SK-N-SH treated with all-trans-retinoic acid at 6 μM for 48 hours (cell line): ENCODE data around the gene IFT52.

ENCODE experiments used
- ATAC-seq: fragments of 200-7000 bp; cut with Tn5 transposase; 3 replicates; pipeline ENCODE4 v1.9.1; 2020; ENCODE audit warnings: mild to moderate bottlenecking, moderate library complexity
- ARNTL ChIP-seq: fragments of 450-650 bp; formaldehyde crosslinking; IDR thresholded peaks from 2 replicates; pipeline ENCODE4 v1.5.0; 2020; ENCODE audit warnings: low read depth, mild to moderate bottlenecking, moderate library complexity, borderline replicate concordance
- BACH2 ChIP-seq: fragments of 250-450 bp; sonication (Bioruptor Pico); IDR thresholded peaks from 2 replicates; pipeline ENCODE4 v1.9.0; 2021; ENCODE audit warnings: mild to moderate bottlenecking, borderline replicate concordance
- CSDC2 ChIP-seq: fragments of 250-450 bp; sonication (Bioruptor Pico); IDR thresholded peaks from 2 replicates; pipeline ENCODE4 v1.5.0; 2020; ENCODE audit warnings: mild to moderate bottlenecking, moderate library complexity
- CSRNP3 ChIP-seq: fragments of 250-450 bp; sonication (Bioruptor Pico); IDR thresholded peaks from 2 replicates; pipeline ENCODE4 v1.5.1; 2021; ENCODE audit warnings: mild to moderate bottlenecking, moderate library complexity
- ESRRG ChIP-seq: fragments of 250-450 bp; sonication (Bioruptor Pico); IDR thresholded peaks from 2 replicates; pipeline ENCODE4 v1.6.1; 2021; ENCODE audit warnings: mild to moderate bottlenecking
- GLIS3 ChIP-seq: fragments of 250-450 bp; sonication (Bioruptor Pico); IDR thresholded peaks from 2 replicates; pipeline ENCODE4 v1.5.0; 2020; ENCODE audit warnings: mild to moderate bottlenecking, moderate library complexity
- ISL1 ChIP-seq: fragments of 250-450 bp; sonication (Bioruptor Pico); IDR thresholded peaks from 2 replicates; pipeline ENCODE4 v2.1.2; 2022; ENCODE audit warnings: mild to moderate bottlenecking, moderate library complexity
- PPARA ChIP-seq: fragments of 250-450 bp; sonication (Bioruptor Pico); IDR thresholded peaks from 2 replicates; pipeline ENCODE4 v1.5.0; 2020; ENCODE audit warnings: mild to moderate bottlenecking, borderline replicate concordance
- RARB ChIP-seq: fragments of 250-450 bp; sonication (Bioruptor Pico); IDR thresholded peaks from 2 replicates; pipeline ENCODE4 v1.8.0; 2021; ENCODE audit warnings: mild to moderate bottlenecking, moderate library complexity
- SNAI2 ChIP-seq: fragments of 250-450 bp; sonication (Bioruptor Pico); IDR thresholded peaks from 2 replicates; pipeline ENCODE4 v1.5.0; 2020; ENCODE audit warnings: mild to moderate bottlenecking, moderate library complexity
- TOX ChIP-seq: fragments of 250-450 bp; sonication (Bioruptor Pico); IDR thresholded peaks from 2 replicates; pipeline ENCODE4 v1.8.0; 2021; ENCODE audit warnings: mild to moderate bottlenecking, moderate library complexity, borderline replicate concordance
- TSHZ2 ChIP-seq: fragments of 250-450 bp; sonication (Bioruptor Pico); IDR thresholded peaks from 2 replicates; pipeline ENCODE4 v1.5.0; 2020; ENCODE audit warnings: mild to moderate bottlenecking, moderate library complexity
- ZC3H10 ChIP-seq: fragments of 250-450 bp; sonication (Bioruptor Pico); IDR thresholded peaks from 2 replicates; pipeline ENCODE4 v1.5.1; 2021; ENCODE audit warnings: mild to moderate bottlenecking, moderate library complexity
- ZFP3 ChIP-seq: fragments of 250-450 bp; sonication (Bioruptor Pico); IDR thresholded peaks from 2 replicates; pipeline ENCODE4 v1.5.0; 2020; ENCODE audit warnings: mild to moderate bottlenecking, moderate library complexity
- ZFP30 ChIP-seq: fragments of 450-650 bp; formaldehyde crosslinking; IDR thresholded peaks from 2 replicates; pipeline ENCODE4 v1.5.0; 2022; ENCODE audit warnings: mild to moderate bottlenecking, moderate library complexity
- ZNF565 ChIP-seq: fragments of 450-650 bp; formaldehyde crosslinking; conservative IDR thresholded peaks from 2 replicates; pipeline ENCODE4 v1.5.0; 2020; ENCODE audit warnings: low read depth, mild to moderate bottlenecking, moderate library complexity
- ZNF70 ChIP-seq: fragments of 450-650 bp; formaldehyde crosslinking; IDR thresholded peaks from 2 replicates; pipeline ENCODE4 v1.5.0; 2020; ENCODE audit warnings: mild to moderate bottlenecking, moderate library complexity
- ZNF8 ChIP-seq: fragments of 450-650 bp; formaldehyde crosslinking; IDR thresholded peaks from 2 replicates; pipeline ENCODE4 v1.5.0; 2020; ENCODE audit warnings: mild to moderate bottlenecking, moderate library complexity
- TF ChIP-seq, protein P1 (sequence below): fragments of 250-450 bp; sonication (Bioruptor Pico); IDR thresholded peaks from 2 replicates; pipeline ENCODE4 v1.8.0; 2020; ENCODE audit warnings: mild to moderate bottlenecking, moderate library complexity, borderline replicate concordance
- TF ChIP-seq, protein P2 (sequence below): fragments of 250-450 bp; sonication (Bioruptor Pico); IDR thresholded peaks from 2 replicates; pipeline ENCODE4 v1.8.0; 2021; ENCODE audit warnings: low read depth, mild to moderate bottlenecking, moderate library complexity, borderline replicate concordance

The IFT52 gene

DNA sequence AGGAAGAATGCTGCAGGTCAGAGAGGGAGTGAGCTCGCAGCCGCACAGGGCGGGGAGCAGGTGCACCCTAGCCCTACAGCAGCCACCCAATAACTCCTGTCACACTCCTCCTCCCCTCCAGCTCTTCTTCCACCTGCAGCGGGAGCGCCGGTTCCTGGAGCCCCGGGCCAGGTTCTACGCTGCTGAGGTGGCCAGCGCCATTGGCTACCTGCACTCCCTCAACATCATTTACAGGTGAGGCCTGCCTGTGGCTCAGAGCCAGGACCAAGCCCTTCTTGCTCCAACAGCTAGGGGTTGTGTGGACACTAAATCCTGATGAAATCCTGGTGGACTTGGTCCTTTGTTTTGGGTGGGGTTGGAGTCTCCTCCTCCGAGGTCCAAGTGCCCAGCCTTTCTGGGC, 20.2 kb upstream of the IFT52 start:
- ATAC-seq, result no peak

DNA sequence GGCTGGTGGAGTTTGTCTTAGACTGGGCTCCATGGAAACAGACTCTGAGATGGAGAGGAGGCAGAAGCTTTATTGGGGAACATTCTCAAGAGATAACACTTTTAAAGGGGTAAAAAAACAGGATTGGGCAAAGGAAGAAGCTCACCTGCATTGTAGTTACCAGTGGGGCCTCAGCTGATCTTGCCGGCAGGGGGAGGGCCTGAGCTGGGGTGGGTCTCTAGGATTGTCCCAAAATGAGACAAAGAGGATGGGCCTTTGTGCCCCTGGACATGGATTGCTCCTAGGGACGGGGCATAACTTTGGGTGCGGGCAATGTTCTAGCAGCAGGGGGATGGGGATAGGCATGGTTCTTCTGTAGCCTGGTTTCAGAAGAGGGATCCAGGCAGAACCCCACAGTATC, 19.4 kb upstream of the IFT52 start:
- TF ChIP-seq CSRNP3 (CRISPR knock-in tag) (no peak), PPARA (CRISPR knock-in tag) (no peak), TSHZ2 (CRISPR knock-in tag) (no peak), RARB (CRISPR knock-in tag) (no peak), ZNF8 (CRISPR knock-in tag) (no peak), TOX (no peak), BACH2 (CRISPR knock-in tag) (no peak), ZFP30 (CRISPR knock-in tag) (no peak)
- TF ChIP-seq, protein P1, sequence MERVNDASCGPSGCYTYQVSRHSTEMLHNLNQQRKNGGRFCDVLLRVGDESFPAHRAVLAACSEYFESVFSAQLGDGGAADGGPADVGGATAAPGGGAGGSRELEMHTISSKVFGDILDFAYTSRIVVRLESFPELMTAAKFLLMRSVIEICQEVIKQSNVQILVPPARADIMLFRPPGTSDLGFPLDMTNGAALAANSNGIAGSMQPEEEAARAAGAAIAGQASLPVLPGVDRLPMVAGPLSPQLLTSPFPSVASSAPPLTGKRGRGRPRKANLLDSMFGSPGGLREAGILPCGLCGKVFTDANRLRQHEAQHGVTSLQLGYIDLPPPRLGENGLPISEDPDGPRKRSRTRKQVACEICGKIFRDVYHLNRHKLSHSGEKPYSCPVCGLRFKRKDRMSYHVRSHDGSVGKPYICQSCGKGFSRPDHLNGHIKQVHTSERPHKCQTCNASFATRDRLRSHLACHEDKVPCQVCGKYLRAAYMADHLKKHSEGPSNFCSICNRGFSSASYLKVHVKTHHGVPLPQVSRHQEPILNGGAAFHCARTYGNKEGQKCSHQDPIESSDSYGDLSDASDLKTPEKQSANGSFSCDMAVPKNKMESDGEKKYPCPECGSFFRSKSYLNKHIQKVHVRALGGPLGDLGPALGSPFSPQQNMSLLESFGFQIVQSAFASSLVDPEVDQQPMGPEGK (CRISPR knock-in tag), result no peak
- TF ChIP-seq, all 23 proteins: peak for 0
- ATAC-seq, result no peak

More for the DNA sequence above, 20.2 kb upstream of the IFT52 start:
- TF ChIP-seq ZFP30 (CRISPR knock-in tag), result no peak
- no peak for TF ChIP-seq PPARA (CRISPR knock-in tag)
- TF ChIP-seq, protein P1 (CRISPR knock-in tag), result no peak
- TF ChIP-seq ZNF70 (CRISPR knock-in tag), result no peak
- no peak for TF ChIP-seq CSDC2 (CRISPR knock-in tag)
- TF ChIP-seq, protein P2, sequence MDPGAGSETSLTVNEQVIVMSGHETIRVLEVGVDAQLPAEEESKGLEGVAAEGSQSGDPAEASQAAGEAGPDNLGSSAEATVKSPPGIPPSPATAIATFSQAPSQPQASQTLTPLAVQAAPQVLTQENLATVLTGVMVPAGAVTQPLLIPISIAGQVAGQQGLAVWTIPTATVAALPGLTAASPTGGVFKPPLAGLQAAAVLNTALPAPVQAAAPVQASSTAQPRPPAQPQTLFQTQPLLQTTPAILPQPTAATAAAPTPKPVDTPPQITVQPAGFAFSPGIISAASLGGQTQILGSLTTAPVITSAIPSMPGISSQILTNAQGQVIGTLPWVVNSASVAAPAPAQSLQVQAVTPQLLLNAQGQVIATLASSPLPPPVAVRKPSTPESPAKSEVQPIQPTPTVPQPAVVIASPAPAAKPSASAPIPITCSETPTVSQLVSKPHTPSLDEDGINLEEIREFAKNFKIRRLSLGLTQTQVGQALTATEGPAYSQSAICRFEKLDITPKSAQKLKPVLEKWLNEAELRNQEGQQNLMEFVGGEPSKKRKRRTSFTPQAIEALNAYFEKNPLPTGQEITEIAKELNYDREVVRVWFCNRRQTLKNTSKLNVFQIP, result no peak
- no peak for TF ChIP-seq RARB (CRISPR knock-in tag)
- TF ChIP-seq ARNTL (CRISPR knock-in tag), result no peak
- no peak for TF ChIP-seq ZC3H10 (CRISPR knock-in tag)
- TF ChIP-seq TSHZ2 (CRISPR knock-in tag), result no peak
- TF ChIP-seq, all 23 proteins: peak for 0

- TF ChIP-seq, protein P1 (CRISPR knock-in tag), result no peak
- no peak for TF ChIP-seq ESRRG (CRISPR knock-in tag)
- TF ChIP-seq, protein P2, result no peak
- TF ChIP-seq PPARA (CRISPR knock-in tag), result no peak
- no peak for TF ChIP-seq RARB (CRISPR knock-in tag)
- TF ChIP-seq BACH2 (CRISPR knock-in tag), result no peak
- TF ChIP-seq ISL1 (CRISPR knock-in tag), result no peak
- no peak for TF ChIP-seq ZNF8 (CRISPR knock-in tag)
- no peak for TF ChIP-seq ZFP3
- TF ChIP-seq GLIS3 (CRISPR knock-in tag), result no peak
- TF ChIP-seq ZNF565 (CRISPR knock-in tag), result no peak
- TF ChIP-seq ZFP30 (CRISPR knock-in tag), result no peak
- TF ChIP-seq SNAI2 (CRISPR knock-in tag), result no peak
- no peak for TF ChIP-seq CSDC2 (CRISPR knock-in tag)
- no peak for ATAC-seq
Observed at GRCh38 chr20:43571771-43572170, 19.0 kb upstream of the IFT52 start.
